ENCODE measurements around the gene MSX1. TPM values are rescaled to one million over a fixed set of nuclear protein-coding genes. Genes with fewer than 3 reads are reported as not detected.

Gene MSX1
- total RNA-seq, 1 experiment from 2014 or later, result not detected

GRCh38 chr4:4912155-4912554 is 52.7 kb downstream of the MSX1 start:
- BruUV-seq (replicated peaks), result no TSS peak
- Histone ChIP-seq H2AFZ (no peak overlapping the region), H3K79me2 (ENCODE audit: low read depth) (no peaks in the 10 kb centered on the region), H4K20me1 (ENCODE audit: insufficient read depth) (no peaks in the 10 kb centered on the region), H3K4me2 (no peak overlapping the region), H3K9me3 (ENCODE audit: insufficient read depth, low read depth) (no peaks in the 10 kb centered on the region), H3K9me2 (ENCODE audit: insufficient read depth) (no peaks in the 10 kb centered on the region), H3F3A (ENCODE audit: insufficient read depth, low read depth) (no peaks in the 10 kb centered on the region), H3K27ac (no peak overlapping the region), H3K4me3 (no peak overlapping the region), H3K4me1 (replicated peaks; ENCODE audit: insufficient read depth) (no peaks in the 10 kb centered on the region), H3K36me3 (ENCODE audit: low read depth) (no peaks in the 10 kb centered on the region), H3K27me3 (ENCODE audit: insufficient read depth, low read depth) (peaks cover 20% of the 10 kb centered on the region)
- ChIA-PET CTCF (no interaction called here), POLR2A (ENCODE audit: unreplicated experiment) (no interaction called here)
- intact Hi-C loops (cut with micrococcal nuclease; ENCODE audit: unreplicated experiment), result no loop called here
- DNase-seq, result no peak
- no peak for TF ChIP-seq EZH2 (IDR thresholded peaks at IDR 0.05; ENCODE audit: low read depth)
- TF ChIP-seq CTCF (conservative IDR thresholded peaks at IDR 0.05), result no peak

GRCh38 chr4:4913147-4913561 is 53.7 kb downstream of the MSX1 start:
- H3K36me3 ChIP-seq (ENCODE audit: low read depth), result no peaks in the 10 kb centered on the region
- no peaks in the 10 kb centered on the region for H3K9me2 ChIP-seq (ENCODE audit: insufficient read depth)
- H3K27me3 ChIP-seq (ENCODE audit: insufficient read depth, low read depth), result peaks cover 10% of the 10 kb centered on the region; the same call in 1 of the 2 replicates
- intact Hi-C loops (cut with micrococcal nuclease; ENCODE audit: unreplicated experiment), result no loop called here
- no TSS peak for BruUV-seq (replicated peaks)
- POLR2A ChIA-PET (ENCODE audit: unreplicated experiment), result no interaction called here
- no peak overlapping the region for H3K27ac ChIP-seq
- H3K4me3 ChIP-seq, result no peak overlapping the region
- TF ChIP-seq EZH2 (IDR thresholded peaks at IDR 0.05; ENCODE audit: low read depth), result no peak
- no peak for TF ChIP-seq CTCF (conservative IDR thresholded peaks at IDR 0.05)
- no peaks in the 10 kb centered on the region for H3K4me1 ChIP-seq (replicated peaks; ENCODE audit: insufficient read depth)
- no peaks in the 10 kb centered on the region for H4K20me1 ChIP-seq (ENCODE audit: insufficient read depth)
- no peaks in the 10 kb centered on the region for H3K79me2 ChIP-seq (ENCODE audit: low read depth)
- H3K9me3 ChIP-seq (ENCODE audit: insufficient read depth, low read depth), result no peaks in the 10 kb centered on the region
- no peak overlapping the region for H2AFZ ChIP-seq
- CTCF ChIA-PET, result no interaction called here
- DNase-seq, result no peak
- H3F3A ChIP-seq (ENCODE audit: insufficient read depth, low read depth), result no peaks in the 10 kb centered on the region
- no peak overlapping the region for H3K4me2 ChIP-seq

Other genes starting within 250 kb of the MSX1 start
- not detected in 2 replicates for gene CYTL1, start 159.8 kb downstream of the MSX1 start, total RNA-seq (2021)
- not detected in 2 replicates for gene STK32B, start 191.8 kb downstream of the MSX1 start, total RNA-seq (2021)